Chondrocyte (in vitro differentiated cells): Measurements from ENCODE around the gene TRIM41. TPM values are rescaled to one million over a fixed set of nuclear protein-coding genes. Genes with fewer than 3 reads are reported as not detected.
A peak's percentile ranks its signal among the peaks of the same experiment; 100 is the strongest.

Experiments used
- DNase-seq: peaks from one replicate; pipeline ENCODE4 v3.0.0; 2021; ENCODE audit warnings: mixed read lengths, low spot score
- H3K27ac Mint-ChIP-seq: one replicate; pipeline ENCODE4 v1.8.0; 2021; ENCODE audit warnings: mild to moderate bottlenecking, moderate library complexity, mixed read lengths; ENCODE audit not compliant: unreplicated experiment
- H3K27me3 Mint-ChIP-seq: 2 replicates; pipeline ENCODE4 v1.8.0; 2021; ENCODE audit warnings: low read depth, mixed read lengths
- H3K36me3 Mint-ChIP-seq: 2 replicates; pipeline ENCODE4 v1.8.0; 2021; ENCODE audit warnings: low read depth, mixed read lengths
- H3K4me1 Mint-ChIP-seq: 2 replicates; pipeline ENCODE4 v1.8.0; 2021; ENCODE audit warnings: low read depth, mild to moderate bottlenecking, mixed read lengths
- H3K4me3 Mint-ChIP-seq: one replicate; pipeline ENCODE4 v1.8.0; 2021; ENCODE audit warnings: mild to moderate bottlenecking, moderate library complexity, mixed read lengths; ENCODE audit not compliant: unreplicated experiment
- H3K9me3 Mint-ChIP-seq: 2 replicates; pipeline ENCODE4 v1.8.0; 2021; ENCODE audit warnings: low read depth, mixed read lengths
- CTCF ChIP-seq: fragments of 200-600 bp; sonication (generic); IDR thresholded peaks from 2 replicates; pipeline ENCODE4 v1.5.0; 2021; ENCODE audit warnings: antibody characterized with exemption, mild to moderate bottlenecking, moderate library complexity
- total RNA-seq: library from RNA; stranded (reverse); gene quantifications from 3 replicates; pipeline ENCODE4 v1.2.1, GENCODE V29; 2021

TRIM41 gene
- total RNA-seq, 1 donor from 2014 or later, result 19.3 TPM

- Mint-ChIP-seq H3K4me1 (peaks cover 26% of the 10 kb centered on the region), H3K4me3 (no peak overlapping the region), H3K9me3 (no peaks in the 10 kb centered on the region), H3K36me3 (peaks cover 38% of the 10 kb centered on the region), H3K27ac (no peak overlapping the region), H3K27me3 (no peaks in the 10 kb centered on the region)
- TF ChIP-seq CTCF, result no peak
- no peak for DNase-seq
These were observed 13.4 kb downstream of the TRIM41 start for GRCh38 chr5:181236471-181236870.

- TF ChIP-seq CTCF, result no peak
- Mint-ChIP-seq H3K9me3 (no peaks in the 10 kb centered on the region), H3K27ac (peak overlapping the region; percentile 38), H3K36me3 (peaks cover 44% of the 10 kb centered on the region), H3K4me1 (peaks cover 33% of the 10 kb centered on the region), H3K27me3 (no peaks in the 10 kb centered on the region), H3K4me3 (no peak overlapping the region)
- no peak for DNase-seq
These were observed 14.0 kb downstream of the TRIM41 start for GRCh38 chr5:181236954-181237641.

- Mint-ChIP-seq H3K36me3 (peaks cover 48% of the 10 kb centered on the region), H3K27ac (peak overlapping the region; percentile 54), H3K4me1 (peaks cover 40% of the 10 kb centered on the region), H3K27me3 (no peaks in the 10 kb centered on the region), H3K4me3 (no peak overlapping the region), H3K9me3 (no peaks in the 10 kb centered on the region)
- no peak for DNase-seq
- no peak for TF ChIP-seq CTCF
These were observed 14.8 kb downstream of the TRIM41 start for GRCh38 chr5:181237729-181238385.

- peaks cover 48% of the 10 kb centered on the region for H3K36me3 Mint-ChIP-seq
- TF ChIP-seq CTCF, result no peak
- peak overlapping the region; percentile 31 for H3K4me3 Mint-ChIP-seq
- peaks cover 40% of the 10 kb centered on the region for H3K4me1 Mint-ChIP-seq
- H3K27ac Mint-ChIP-seq, result peak overlapping the region; percentile 69
- no peaks in the 10 kb centered on the region for H3K27me3 Mint-ChIP-seq
- DNase-seq, result no peak
- no peaks in the 10 kb centered on the region for H3K9me3 Mint-ChIP-seq
These were observed 16.1 kb downstream of the TRIM41 start for GRCh38 chr5:181239062-181239663.

GRCh38 chr5:181241393-181241975, 18.4 kb downstream of the TRIM41 start:
- Mint-ChIP-seq H3K9me3 (no peaks in the 10 kb centered on the region), H3K4me3 (peak overlapping the region; percentile 94), H3K36me3 (peaks cover 42% of the 10 kb centered on the region), H3K27me3 (no peaks in the 10 kb centered on the region), H3K27ac (peak overlapping the region; percentile 97), H3K4me1 (peaks cover 54% of the 10 kb centered on the region)
- peak; percentile 23 for TF ChIP-seq CTCF
- no peak for DNase-seq
